Measurements from ENCODE around the gene YJU2.

GRCh38 chr19:4268816-4269430 lies 22.0 kb downstream of the YJU2 start:
- TF ChIP-seq CTCF (IDR thresholded peaks at IDR 0.05; ENCODE audit: low read depth, low read length, poor library complexity, severe bottlenecking) (no peak), EZH2phosphoT487 (IDR thresholded peaks at IDR 0.05; ENCODE audit: borderline replicate concordance, low read length) (no peak)

Measured in DOHH2 (cell line).